HG03025 (cell line): ENCODE data around the gene IL6ST.

ENCODE experiments used
- ATAC-seq: cut with Tn5 transposase; IDR thresholded peaks from one replicate; pipeline ENCODE4 v1.9.1; 2021; ENCODE audit warnings: mild to moderate bottlenecking, moderate library complexity; ENCODE audit not compliant: unreplicated experiment, low FRiP score

The IL6ST gene

GRCh38 chr5:55923865-55924500 lies 70.8 kb downstream of the IL6ST start:
- ATAC-seq: no peak

DNA sequence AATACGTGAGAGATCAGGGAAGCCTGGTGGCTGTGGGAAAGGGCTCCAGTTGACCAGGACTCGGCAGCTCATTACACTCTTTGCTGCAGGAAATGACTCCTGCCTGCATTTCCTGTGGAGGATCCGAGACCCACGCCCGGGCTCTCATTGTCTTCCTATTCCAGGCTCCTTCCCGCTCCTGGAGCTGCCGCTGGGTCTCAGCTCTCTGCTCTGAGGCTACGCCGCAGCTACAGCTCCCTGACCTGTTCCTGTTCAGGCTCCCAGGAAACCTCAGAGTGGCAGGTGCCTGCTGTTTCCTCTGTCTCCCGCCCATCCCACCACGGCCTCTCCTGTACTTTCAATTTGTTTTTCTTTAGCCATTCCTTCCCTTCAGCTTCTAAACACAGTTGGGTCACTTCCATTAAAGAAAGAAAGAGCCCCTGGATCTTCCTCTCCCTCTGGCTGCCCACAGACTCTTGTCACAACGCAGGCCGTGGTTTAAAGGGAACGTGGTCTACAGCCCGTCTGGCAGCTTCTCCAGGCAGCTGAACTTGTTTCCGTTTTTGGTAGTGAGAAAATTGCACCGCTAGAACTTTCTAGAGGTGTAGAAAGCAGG lies 71.5 kb downstream of the IL6ST start:
- no peak for ATAC-seq

DNA sequence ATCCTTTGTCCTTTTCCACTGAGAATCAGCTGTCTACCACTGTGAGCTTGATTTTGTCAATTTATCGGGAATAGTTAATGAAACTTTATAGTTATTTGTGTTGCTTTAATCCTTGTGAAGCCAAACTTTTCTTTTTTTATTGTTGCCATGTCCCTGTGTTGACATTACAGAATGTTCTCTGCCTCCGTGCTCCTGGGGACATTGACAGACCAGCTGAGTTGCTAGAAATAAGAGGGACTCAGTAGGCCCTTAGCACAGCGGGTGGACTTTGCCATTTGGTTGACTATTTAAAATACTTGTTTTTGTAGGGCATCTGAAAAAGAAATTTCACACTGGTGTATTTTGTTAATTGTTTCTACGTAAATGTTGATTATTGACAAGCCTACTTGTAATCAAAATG lies 73.1 kb downstream of the IL6ST start:
- no peak for ATAC-seq

DNA sequence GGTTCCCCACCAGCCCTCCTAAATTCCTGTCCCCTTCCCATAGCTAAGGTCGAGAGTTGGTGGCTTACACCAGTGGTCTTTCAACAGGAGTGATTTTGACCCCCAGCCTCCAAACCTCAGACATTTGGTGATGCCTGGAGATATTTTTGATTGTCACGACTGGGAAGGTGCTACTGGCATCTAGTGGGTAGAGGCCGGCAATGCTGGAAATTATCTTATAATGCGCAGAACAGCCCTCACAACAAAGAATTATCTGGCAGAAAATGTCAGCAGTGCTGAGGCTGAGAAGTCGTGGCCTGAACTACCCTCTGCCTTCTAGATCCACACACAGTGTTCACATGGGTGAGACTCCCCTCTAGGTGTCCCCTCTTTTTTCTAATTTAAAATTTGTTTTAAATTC lies 74.0 kb downstream of the IL6ST start:
- no peak for ATAC-seq

DNA sequence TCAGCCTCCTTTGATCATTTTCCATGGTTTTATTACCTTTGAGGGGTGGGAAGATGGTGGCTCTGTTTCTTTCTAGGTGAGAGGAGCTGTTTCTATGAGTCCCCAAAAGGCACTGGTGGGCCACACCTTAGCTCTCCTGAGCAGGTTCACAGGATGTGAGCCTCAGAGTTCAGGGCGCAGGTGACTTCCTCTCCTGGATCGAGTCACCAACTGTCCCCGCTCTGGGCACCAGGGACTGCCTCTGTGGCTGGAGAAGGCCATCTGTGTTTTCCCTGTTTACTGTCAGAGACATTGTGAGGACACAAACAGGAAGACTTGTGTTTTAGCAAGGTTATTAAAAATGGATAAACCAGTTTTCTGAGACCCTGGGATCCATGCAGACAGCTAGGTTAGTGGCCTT lies 75.1 kb downstream of the IL6ST start:
- no peak for ATAC-seq

GRCh38 chr5:55918087-55919035 lies 76.4 kb downstream of the IL6ST start:
- no peak for ATAC-seq

DNA sequence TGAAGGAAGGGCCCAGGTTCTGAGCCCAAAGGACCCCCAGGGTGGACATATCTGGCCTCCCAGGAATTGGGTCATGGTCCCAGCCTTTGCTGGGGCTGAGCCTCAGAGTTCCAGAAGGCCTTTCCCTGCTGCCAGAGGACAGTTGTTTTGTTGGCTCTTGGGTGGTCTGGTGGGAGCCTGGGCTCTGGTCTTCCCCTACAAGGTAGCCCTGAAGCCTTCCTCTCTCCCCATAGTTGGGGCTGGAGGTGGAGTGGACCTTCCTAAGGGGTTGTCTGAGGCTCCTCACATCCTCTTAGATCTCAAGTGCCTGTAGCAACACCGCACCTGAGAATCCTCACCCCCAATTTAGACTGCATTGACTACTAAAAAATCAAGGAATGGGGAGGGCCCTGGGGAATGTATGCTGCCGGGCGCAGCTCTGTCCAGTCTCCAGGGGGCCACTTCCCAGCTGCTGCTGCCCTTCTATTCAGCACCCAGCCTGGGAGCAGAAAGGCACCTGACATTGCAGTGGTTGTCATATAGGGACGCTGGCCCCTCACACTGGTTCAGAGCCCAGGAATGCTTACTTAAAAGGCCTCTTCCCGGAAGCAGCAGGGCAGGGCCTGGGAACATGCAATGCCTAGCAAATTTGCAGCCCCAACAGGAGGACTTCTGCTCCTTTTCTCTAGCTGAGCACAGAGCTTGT lies 77.2 kb downstream of the IL6ST start:
- no peak for ATAC-seq

DNA sequence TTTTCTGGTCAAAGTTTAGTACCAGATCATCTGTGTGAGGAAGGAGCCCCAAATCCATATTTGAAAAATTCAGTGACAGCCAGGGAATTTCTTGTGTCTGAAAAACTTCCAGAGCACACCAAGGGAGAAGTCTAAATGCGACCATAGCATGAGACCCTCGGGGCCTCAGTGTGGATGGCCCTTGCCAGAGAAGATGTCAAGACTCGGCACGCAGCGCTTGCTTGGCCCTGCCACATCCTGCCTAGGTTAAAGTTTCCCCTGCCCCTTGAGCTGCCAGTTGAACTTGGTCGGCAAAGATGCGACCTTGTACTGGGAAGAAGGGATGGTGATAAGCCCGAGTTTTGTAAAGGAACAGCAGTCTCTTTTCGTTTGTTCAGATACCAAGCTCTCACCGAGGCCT lies 77.8 kb downstream of the IL6ST start:
- no peak for ATAC-seq

DNA sequence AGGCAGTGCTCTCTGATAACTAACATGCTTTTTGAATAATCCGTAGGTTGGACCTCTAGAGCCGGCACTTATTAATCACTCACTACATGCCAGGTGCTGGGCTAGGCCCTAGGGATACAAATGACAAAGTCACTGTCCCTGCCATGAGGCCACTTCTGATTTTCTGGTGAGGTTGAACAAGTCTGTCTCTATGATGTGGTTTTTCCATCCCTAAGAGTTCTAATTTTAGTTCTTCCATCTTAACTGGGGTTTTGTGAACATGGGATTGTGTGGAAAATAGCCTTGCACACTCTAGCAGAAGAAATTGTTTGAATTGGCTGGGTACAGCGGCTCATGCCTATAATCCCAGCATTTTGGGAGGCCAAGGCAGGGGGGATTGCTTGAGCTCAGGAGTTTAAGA lies 79.0 kb downstream of the IL6ST start:
- no peak for ATAC-seq

- ATAC-seq: no peak
Measured at GRCh38 chr5:55914971-55915370, 79.8 kb downstream of the IL6ST start.

- ATAC-seq: no peak
Measured at GRCh38 chr5:55913466-55914413, 81.0 kb downstream of the IL6ST start.

DNA sequence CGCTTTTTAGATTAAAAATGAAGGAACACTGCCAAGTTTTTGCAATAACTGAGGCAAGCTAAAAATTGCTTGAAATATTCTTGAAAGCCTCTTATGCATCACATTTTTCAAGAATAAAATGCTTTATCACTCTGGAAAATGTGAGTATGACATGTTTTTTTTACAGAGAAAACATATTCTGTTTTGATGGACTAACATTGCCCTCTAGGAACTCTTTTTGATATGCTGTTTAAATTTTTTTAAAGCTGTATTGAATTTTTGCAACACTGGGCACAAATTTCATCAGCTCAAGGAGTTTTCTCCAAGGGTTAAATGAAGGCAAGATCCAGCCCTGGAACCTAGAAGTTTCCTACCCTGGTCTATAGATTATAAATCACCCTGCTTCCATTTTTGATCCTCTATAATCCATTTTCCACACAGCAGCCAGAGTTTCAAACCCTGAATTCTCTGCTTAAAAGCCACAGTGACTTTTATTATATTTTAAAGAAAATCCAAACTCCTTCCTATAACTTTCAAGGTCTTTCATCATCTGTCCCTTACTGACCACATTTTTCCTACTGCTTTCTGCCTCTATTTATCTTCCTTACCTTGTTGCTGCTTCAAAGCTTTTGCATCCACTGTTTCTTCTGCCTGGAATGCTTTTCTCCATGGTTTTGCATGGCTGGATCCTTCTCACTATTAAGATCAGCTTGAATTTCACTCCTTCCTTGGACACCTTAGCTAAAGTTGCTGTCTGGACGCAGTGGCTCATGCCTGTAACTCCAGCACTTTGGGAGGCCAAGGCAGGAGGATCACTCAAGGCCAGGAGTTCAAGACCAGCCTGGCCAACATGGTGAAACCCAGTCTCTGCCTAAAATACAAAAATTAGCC lies 82.7 kb downstream of the IL6ST start:
- ATAC-seq: no peak

GRCh38 chr5:55908804-55909203 lies 86.0 kb downstream of the IL6ST start:
- ATAC-seq: no peak

DNA sequence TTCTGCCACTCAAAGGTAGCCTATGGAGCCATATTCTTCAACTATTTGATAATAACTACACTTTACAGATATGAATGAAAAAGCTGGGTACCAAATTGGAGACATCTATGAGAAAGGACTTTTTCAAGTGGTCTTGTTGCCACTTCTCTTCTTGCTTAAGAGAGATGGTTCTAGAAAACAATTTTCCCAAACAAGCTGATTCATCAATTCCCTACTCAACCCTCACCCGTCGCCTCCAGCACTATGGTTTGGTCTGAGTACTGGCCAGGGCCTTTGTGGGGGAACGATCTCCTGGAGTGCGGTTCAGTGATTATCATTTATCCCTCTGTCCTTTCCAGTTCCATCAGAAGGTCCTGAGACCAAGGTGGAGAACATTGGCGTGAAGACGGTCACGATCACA lies 86.8 kb downstream of the IL6ST start:
- no peak for ATAC-seq

DNA sequence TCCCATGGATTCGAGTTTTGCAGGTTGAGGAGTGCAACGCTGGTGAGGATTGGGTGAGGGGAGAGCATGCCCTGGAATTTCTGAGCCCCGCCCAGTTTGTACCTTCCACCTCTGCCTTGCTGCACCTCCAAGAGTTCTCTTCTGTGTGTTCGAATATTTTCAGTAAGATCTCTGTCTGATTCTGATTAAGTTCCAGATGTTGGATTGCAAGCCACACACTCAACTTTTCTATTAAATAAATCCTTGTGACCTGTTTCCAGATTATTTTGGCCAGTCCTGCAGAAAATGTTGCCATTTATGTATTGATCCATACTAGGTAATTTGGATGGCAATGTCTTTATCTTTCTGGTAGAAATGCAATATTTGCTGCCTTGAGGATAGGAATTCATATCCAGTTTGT lies 89.5 kb downstream of the IL6ST start:
- no peak for ATAC-seq

GRCh38 chr5:55904152-55904551 lies 90.6 kb downstream of the IL6ST start:
- ATAC-seq: no peak

- no peak for ATAC-seq
Measured at GRCh38 chr5:55903121-55903701, 91.6 kb downstream of the IL6ST start.

DNA sequence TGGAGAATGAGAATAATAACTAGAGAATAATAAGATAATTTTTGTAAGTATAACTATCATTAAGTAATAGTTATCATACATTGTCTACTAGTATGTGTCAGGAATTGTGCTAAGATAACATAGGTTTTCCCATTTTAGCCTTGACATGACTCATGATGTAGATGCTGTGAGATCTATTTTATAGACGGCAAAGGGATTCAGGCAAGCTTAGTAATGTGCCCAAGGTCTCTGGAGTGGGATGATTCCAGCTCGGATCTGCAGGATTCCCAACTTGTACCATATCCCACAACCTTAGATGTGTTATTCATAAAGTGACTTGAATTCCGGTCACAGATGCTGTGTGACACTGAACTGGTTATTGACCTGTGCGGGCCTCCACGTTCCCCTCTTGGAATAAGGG lies 92.1 kb downstream of the IL6ST start:
- no peak for ATAC-seq

DNA sequence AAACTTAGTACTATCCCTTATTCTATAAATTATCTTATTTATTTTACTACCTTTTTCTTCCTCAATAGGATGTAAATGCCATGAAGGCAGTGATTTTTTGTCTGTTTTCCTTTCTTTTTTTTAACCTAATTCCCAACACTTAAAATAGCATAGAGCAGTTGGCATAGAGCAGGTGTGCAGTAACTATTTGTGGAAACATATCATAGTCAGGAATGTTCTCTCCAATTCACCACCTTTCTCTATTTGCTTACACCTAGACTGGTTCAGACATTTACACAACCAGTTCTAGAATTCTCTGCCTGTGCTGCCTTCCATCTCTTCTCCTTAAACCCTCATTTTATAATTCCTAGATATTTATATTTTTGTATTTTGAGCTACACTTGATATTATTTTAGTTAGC lies 94.0 kb downstream of the IL6ST start:
- no peak for ATAC-seq
